Panc1 (cell line): Measurements from ENCODE around the gene GH2. TPM values are rescaled to one million over a fixed set of nuclear protein-coding genes. Genes with fewer than 3 reads are reported as not detected.

ENCODE experiments used
- ATAC-seq: fragments of 200-7000 bp; cut with Tn5 transposase; 2 replicates; pipeline ENCODE4 v1.9.1; 2020; ENCODE audit warnings: mild to moderate bottlenecking, moderate library complexity
- BruUV-seq: library from RNA; stranded (reverse); fragments of 400-500 nt; replicated peaks from 2 replicates; lab custom pipeline; 2021; lab: Mats Ljungman, UMichigan
- CTCF ChIA-PET: fragments of 300-600 bp; sonication (Branson Sonifier 250); formaldehyde crosslinking; loops from one replicate; lab custom pipeline; 2022; ENCODE audit warnings: antibody characterized with exemption; lab: Charles Lee
- POLR2A ChIA-PET: fragments of 300-600 bp; sonication (Branson Sonifier 250); formaldehyde crosslinking; loops from one replicate; lab custom pipeline; 2022; ENCODE audit warnings: antibody characterized with exemption; lab: Charles Lee
- DNase-seq: peaks from one replicate; pipeline ENCODE4 v3.0.0-alpha.2; 2010; ENCODE audit warnings: low read depth, low spot score
- H3K27ac ChIP-seq: 2 replicates; pipeline ENCODE4 v1.5.1; 2011; ENCODE audit warnings: mild to moderate bottlenecking, low read length, inconsistent platforms
- H3K27me3 ChIP-seq: fragments of 200-500 bp; sonication (Bioruptor generic); 2 replicates; pipeline ENCODE4 v1.6.0; 2014; ENCODE audit warnings: low read length, inconsistent platforms; ENCODE audit not compliant: control insufficient read depth, insufficient read depth
- H3K36me3 ChIP-seq: fragments of 200-500 bp; sonication (Bioruptor generic); 2 replicates; pipeline ENCODE4 v1.5.1; 2014; ENCODE audit warnings: inconsistent platforms, mild to moderate bottlenecking, low read length, moderate library complexity; ENCODE audit not compliant: control insufficient read depth, insufficient read depth
- H3K4me1 ChIP-seq: 2 replicates; pipeline ENCODE4 v1.5.1; 2011; ENCODE audit warnings: inconsistent platforms, mild to moderate bottlenecking, low read length, moderate library complexity; ENCODE audit not compliant: control insufficient read depth, insufficient read depth
- H3K4me3 ChIP-seq, 2 experiments: 2 replicates each; pipeline ENCODE4 v1.5.1; 2011 to 2012; ENCODE audit warnings: low read depth in 2 of 2, low read length in 2 of 2, mild to moderate bottlenecking in 2 of 2, inconsistent platforms in 1 of 2, moderate library complexity in 1 of 2
- H3K9me3 ChIP-seq: fragments of 200-500 bp; sonication (Bioruptor generic); 2 replicates; pipeline ENCODE4 v1.5.1; 2014; ENCODE audit warnings: low read depth, mild to moderate bottlenecking, inconsistent platforms, low read length, moderate library complexity; ENCODE audit not compliant: control insufficient read depth, insufficient read depth
- POLR2AphosphoS5 ChIP-seq: IDR thresholded peaks from 2 replicates; pipeline ENCODE4 v1.6.1; 2012; ENCODE audit warnings: mild to moderate bottlenecking, low read depth, low read length, moderate library complexity
- REST ChIP-seq, 2 experiments: IDR thresholded peaks; 2 replicates each; pipeline ENCODE4 v1.6.1; 2011 to 2012; ENCODE audit warnings: low read depth in 2 of 2, control low read depth in 1 of 2, low read length in 1 of 2, mild to moderate bottlenecking in 1 of 2, moderate library complexity in 1 of 2; ENCODE audit not compliant: insufficient read depth in 1 of 2
- SIN3A ChIP-seq: IDR thresholded peaks from 2 replicates; pipeline ENCODE4 v1.6.1; 2012; ENCODE audit warnings: low read depth, mild to moderate bottlenecking, low read length, moderate library complexity, borderline replicate concordance; ENCODE audit not compliant: insufficient read depth
- TCF7L2 ChIP-seq: IDR thresholded peaks from 2 replicates; pipeline ENCODE4 v1.6.1; 2011; ENCODE audit warnings: mild to moderate bottlenecking, low read depth, low read length, inconsistent platforms
- in situ Hi-C: cut with HindIII; loops from 2 replicates; pipeline ENCODE4 v1.10.0; 2016; ENCODE audit warnings: low sequenced_read_pairs, low pct_unique_long_range_greater_than_20kb
- intact Hi-C: fragments of 100-400 bp; cut with micrococcal nuclease; formaldehyde crosslinking; loops from one replicate; pipeline ENCODE4 v1.10.0; 2022; ENCODE audit not compliant: unreplicated experiment
- total RNA-seq: library from RNA; stranded (reverse); gene quantifications from one replicate; pipeline ENCODE4 v1.2.1, GENCODE V29; 2021; ENCODE audit not compliant: unreplicated experiment
- TF ChIP-seq, protein P1 (sequence below): fragments of 450-650 bp; IDR thresholded peaks from 2 replicates; pipeline ENCODE4 v1.5.1; 2017; ENCODE audit warnings: mild to moderate bottlenecking

The GH2 gene
- total RNA-seq, 1 experiment from 2014 or later, result not detected

- H3K4me3 ChIP-seq, result no peak overlapping the region
- in situ Hi-C loops, result no loop called here
- no peak overlapping the region for H3K27ac ChIP-seq
- ChIA-PET CTCF (no interaction called here), POLR2A (no interaction called here)
- intact Hi-C loops, result no loop called here
- no peaks in the 10 kb centered on the region for H3K36me3 ChIP-seq
- H3K4me1 ChIP-seq, result no peaks in the 10 kb centered on the region
- no peaks in the 10 kb centered on the region for H3K27me3 ChIP-seq
- no peaks in the 10 kb centered on the region for H3K9me3 ChIP-seq
- TF ChIP-seq POLR2AphosphoS5, result no peak
- no peak for TF ChIP-seq REST (IDR thresholded peaks at IDR 0.05; ENCODE audit: insufficient read depth in 1 of 2, low read depth in 2 of 2, low read length in 1 of 2)
- TF ChIP-seq, protein P1, sequence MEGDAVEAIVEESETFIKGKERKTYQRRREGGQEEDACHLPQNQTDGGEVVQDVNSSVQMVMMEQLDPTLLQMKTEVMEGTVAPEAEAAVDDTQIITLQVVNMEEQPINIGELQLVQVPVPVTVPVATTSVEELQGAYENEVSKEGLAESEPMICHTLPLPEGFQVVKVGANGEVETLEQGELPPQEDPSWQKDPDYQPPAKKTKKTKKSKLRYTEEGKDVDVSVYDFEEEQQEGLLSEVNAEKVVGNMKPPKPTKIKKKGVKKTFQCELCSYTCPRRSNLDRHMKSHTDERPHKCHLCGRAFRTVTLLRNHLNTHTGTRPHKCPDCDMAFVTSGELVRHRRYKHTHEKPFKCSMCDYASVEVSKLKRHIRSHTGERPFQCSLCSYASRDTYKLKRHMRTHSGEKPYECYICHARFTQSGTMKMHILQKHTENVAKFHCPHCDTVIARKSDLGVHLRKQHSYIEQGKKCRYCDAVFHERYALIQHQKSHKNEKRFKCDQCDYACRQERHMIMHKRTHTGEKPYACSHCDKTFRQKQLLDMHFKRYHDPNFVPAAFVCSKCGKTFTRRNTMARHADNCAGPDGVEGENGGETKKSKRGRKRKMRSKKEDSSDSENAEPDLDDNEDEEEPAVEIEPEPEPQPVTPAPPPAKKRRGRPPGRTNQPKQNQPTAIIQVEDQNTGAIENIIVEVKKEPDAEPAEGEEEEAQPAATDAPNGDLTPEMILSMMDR, result no peak
- no peak for TF ChIP-seq SIN3A
- TF ChIP-seq TCF7L2, result no peak
- BruUV-seq, result no TSS peak
- DNase-seq (no peak), ATAC-seq (no peak)
Measured at GRCh38 chr17:63853260-63853659, 28.5 kb downstream of the GH2 start.

DNA sequence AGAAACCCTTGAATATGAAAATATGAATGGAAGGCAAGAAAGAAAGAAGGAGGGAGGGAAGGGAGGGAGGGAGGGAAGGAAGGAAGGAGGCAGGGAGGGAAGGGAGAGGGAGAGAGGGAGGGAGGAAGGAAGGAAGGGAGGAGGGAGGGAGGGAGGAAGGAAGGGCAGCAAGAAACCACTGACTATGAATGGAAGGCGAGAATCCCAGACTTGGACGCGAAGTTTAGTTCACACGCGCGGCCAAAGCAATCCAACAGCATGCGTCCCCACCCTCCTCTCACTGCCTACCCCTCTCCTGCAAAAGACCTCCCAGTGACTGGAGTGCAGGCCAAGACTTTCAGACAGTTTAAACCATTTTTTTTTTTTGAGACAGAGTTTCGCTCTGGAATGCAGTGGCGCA, 31.3 kb downstream of the GH2 start:
- no TSS peak for BruUV-seq

More for the DNA sequence above, 31.3 kb downstream of the GH2 start:
- no peaks in the 10 kb centered on the region for H3K9me3 ChIP-seq
- POLR2A ChIA-PET, result no interaction called here
- intact Hi-C loops, result no loop called here
- TF ChIP-seq REST (IDR thresholded peaks at IDR 0.05; ENCODE audit: insufficient read depth in 1 of 2, low read depth in 2 of 2, low read length in 1 of 2), result no peak
- no peak for TF ChIP-seq SIN3A
- TF ChIP-seq, protein P1, result no peak
- no peak for TF ChIP-seq POLR2AphosphoS5
- CTCF ChIA-PET, result no interaction called here
- no peaks in the 10 kb centered on the region for H3K36me3 ChIP-seq
- ATAC-seq, result no peak
- H3K4me3 ChIP-seq, result no peak overlapping the region
- no peak for DNase-seq
- H3K4me1 ChIP-seq, result no peaks in the 10 kb centered on the region
- in situ Hi-C loops, result no loop called here
- H3K27me3 ChIP-seq, result no peaks in the 10 kb centered on the region
- no peak overlapping the region for H3K27ac ChIP-seq
